ENCODE results near the gene TCN1. TPM values are rescaled to one million over a fixed set of nuclear protein-coding genes. Genes with fewer than 3 reads are reported as not detected.
A peak's percentile ranks its signal among the peaks of the same experiment; 100 is the strongest.
"Not testable (repeated sequence)": the region's sequence is repeated elsewhere in the genome, so short reads cannot be mapped to it uniquely, and the experiment has no call there.

Gene TCN1
- total RNA-seq: under 1 TPM in 1 of 9 donors, not detected in 8; 0.53 TPM
- polyA plus RNA-seq: under 1 TPM in 1 of 2 donors, not detected in 1; 0.11 TPM
- long read RNA-seq, donor 1: 0 reads
- long read RNA-seq, donor 2: 0 reads
- long read RNA-seq, donor 3: 0 reads

GRCh38 chr11:59866397-59866796 is at the start of gene TCN1:
Gene TCN1, minus strand, starts transcription at chr11:59866487. Its CDS starts 17 bp downstream, at chr11:59866470.
- Histone ChIP-seq H3K4me1 (no peaks in the 10 kb centered on the region), H3K27ac (no peak within 1 kb of the TSS), H3K4me3 (no peak within 1 kb of the TSS), H3K9me3 (peaks cover 0 to 11% (median 0%) of the 10 kb centered on the region in 12 donors), H3K27me3 (no peaks in the 10 kb centered on the region), H3K36me3 (no peaks in the 10 kb centered on the region)
- DNase-seq: no peak
- no peak for TF ChIP-seq CTCF (IDR thresholded peaks at IDR 0.05)
- WGBS, 4 donors: 68 to 83% (median 77%) methylated on average over 3 of the region's 3 CpGs
- ATAC-seq: peak in 1 of 4 donors; percentile 33
- intact Hi-C loops (cut with DNase I): no loop called here

GRCh38 chr11:59903569-59903968 is 37.3 kb upstream of the TCN1 start:
- intact Hi-C loops (cut with DNase I); H3K9me3 ChIP-seq; H3K27me3 ChIP-seq; H3K36me3 ChIP-seq; H3K4me3 ChIP-seq; DNase-seq; H3K27ac ChIP-seq; ATAC-seq: not testable (repeated sequence)
- WGBS, 4 donors: 94 to 98% (median 95%) methylated on average over 2 of the region's 2 CpGs
- peaks cover 0 to 15% (median 0%) of the 10 kb centered on the region in 12 donors for H3K4me1 ChIP-seq

- intact Hi-C loops (cut with DNase I): no loop called here
- no peak overlapping the region for H3K4me3 ChIP-seq
- peak overlapping the region in 7 of 12 donors; percentile 23 to 63 (median 39) for H3K27ac ChIP-seq
- peaks cover 0 to 15% (median 0%) of the 10 kb centered on the region in 12 donors for H3K4me1 ChIP-seq
- DNase-seq (peak in 2 of 5 donors; percentile 42 to 43), ATAC-seq (peak in 3 of 4 donors; percentile 64 to 80 (median 78))
- no peaks in the 10 kb centered on the region for H3K36me3 ChIP-seq
- no peaks in the 10 kb centered on the region for H3K27me3 ChIP-seq
- peaks cover 0 to 5% (median 0%) of the 10 kb centered on the region in 12 donors for H3K9me3 ChIP-seq
- 26 to 42% (median 31%) methylated on average over 1 of the region's 1 CpG for WGBS, 4 donors
- TF ChIP-seq POLR2A (IDR thresholded peaks at IDR 0.05) (no peak), CTCF (IDR thresholded peaks at IDR 0.05) (no peak)
These were observed 35.0 kb upstream of the TCN1 start for GRCh38 chr11:59901306-59901705.

GRCh38 chr11:59900366-59901126 is 34.3 kb upstream of the TCN1 start:
- intact Hi-C loops (cut with DNase I): no loop called here
- DNase-seq (no peak), ATAC-seq (no peak)
- TF ChIP-seq POLR2A (IDR thresholded peaks at IDR 0.05) (no peak), CTCF (IDR thresholded peaks at IDR 0.05) (no peak)
- Histone ChIP-seq H3K4me3 (no peak overlapping the region), H3K27me3 (no peaks in the 10 kb centered on the region), H3K4me1 (peaks cover 0 to 15% (median 0%) of the 10 kb centered on the region in 12 donors), H3K27ac (peak overlapping the region in 3 of 12 donors; percentile 35 to 63 (median 53)), H3K9me3 (peaks cover 0 to 5% (median 0%) of the 10 kb centered on the region in 12 donors), H3K36me3 (no peaks in the 10 kb centered on the region)
- 78 to 81% (median 81%) methylated on average over 6 of the region's 6 CpGs for WGBS, 4 donors
